A549 treated with AZD9567 at 1 μM for 4 hours (cell line): ENCODE results near the gene SLC4A4. TPM values are rescaled to one million over a fixed set of nuclear protein-coding genes. Genes with fewer than 3 reads are reported as not detected.

ENCODE experiments used
- total RNA-seq: library from RNA; stranded (reverse); fragments of 200-300 nt; extraction: Qiagen RNA extraction; gene quantifications from 5 replicates; pipeline ENCODE4 v1.2.3, GENCODE V29; 2022; ENCODE audit not compliant: insufficient read depth

SLC4A4 gene
- total RNA-seq = 1.1 to 1.6 TPM (median 1.5 TPM) in 5 replicates

DNA sequence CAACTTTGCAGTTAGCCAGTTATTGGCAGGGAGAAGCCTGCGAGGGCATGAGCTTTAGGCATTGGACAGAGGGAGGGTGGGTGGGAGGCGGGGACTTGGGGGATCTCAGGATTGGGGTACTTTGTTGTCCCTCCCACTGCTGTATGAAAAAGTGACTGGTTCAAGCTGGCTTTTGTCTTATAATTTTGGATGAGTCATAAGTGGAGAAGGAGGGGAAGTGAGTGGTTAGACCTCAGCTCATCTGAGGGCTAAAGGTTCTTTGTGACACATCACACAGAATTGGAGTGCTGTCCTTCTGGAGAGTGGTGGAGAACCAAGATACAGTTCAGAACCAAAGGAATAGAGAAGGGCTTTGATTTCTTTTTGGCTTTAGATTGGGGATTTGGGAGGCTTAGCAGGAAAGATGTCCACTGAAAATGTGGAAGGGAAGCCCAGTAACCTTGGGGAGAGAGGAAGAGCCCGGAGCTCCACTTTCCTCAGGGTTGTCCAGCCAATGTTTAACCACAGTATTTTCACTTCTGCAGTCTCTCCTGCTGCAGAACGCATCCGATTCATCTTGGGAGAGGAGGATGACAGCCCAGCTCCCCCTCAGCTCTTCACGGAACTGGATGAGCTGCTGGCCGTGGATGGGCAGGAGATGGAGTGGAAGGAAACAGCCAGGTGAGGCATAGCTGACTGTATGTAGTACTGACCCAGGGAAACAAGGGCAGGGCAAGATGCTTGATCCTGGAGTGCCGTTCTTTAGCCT, at the start of gene SLC4A4:
SLC4A4 (plus strand) TSS at position 175 of the 748 bp plus-strand sequence.

